ENCODE results near the gene PPARG.

The PPARG gene

GRCh38 chr3:12312010-12312409 is 23.1 kb downstream of the PPARG start:
- no peaks in the 10 kb centered on the region for H4K20me1 ChIP-seq (ENCODE audit: insufficient read depth, low read length)
- H3K9ac ChIP-seq (ENCODE audit: low read length): no peak overlapping the region
- H3K27ac ChIP-seq (ENCODE audit: low read depth, low read length, poor library complexity, severe bottlenecking): no peak overlapping the region
- no peak overlapping the region for H3K4me3 ChIP-seq (ENCODE audit: low read depth, low read length, poor library complexity, severe bottlenecking)
- no peaks in the 10 kb centered on the region for H3K4me1 ChIP-seq (ENCODE audit: insufficient read depth, low read length, severe bottlenecking)
- no peaks in the 10 kb centered on the region for H3K9me3 ChIP-seq (ENCODE audit: low read length)
- H3F3A ChIP-seq (ENCODE audit: insufficient read depth, low read length): no peaks in the 10 kb centered on the region
- no peaks in the 10 kb centered on the region for H3K79me2 ChIP-seq (ENCODE audit: insufficient read depth, low read length)
- no peaks in the 10 kb centered on the region for H3K36me3 ChIP-seq (ENCODE audit: insufficient read depth, low read length)
- no peak overlapping the region for H3K4me2 ChIP-seq (ENCODE audit: low read length)
- H3K27me3 ChIP-seq (ENCODE audit: insufficient read depth, low read length): no peaks in the 10 kb centered on the region
- H2AFZ ChIP-seq (ENCODE audit: low read length): no peak overlapping the region
- TF ChIP-seq EZH2 (IDR thresholded peaks at IDR 0.05; ENCODE audit: borderline replicate concordance, low read length) (no peak), CTCF (IDR thresholded peaks at IDR 0.05; ENCODE audit: low read length) (no peak)
- H3K9me2 ChIP-seq (ENCODE audit: low read depth, low read length): no peaks in the 10 kb centered on the region

- TF ChIP-seq EZH2 (IDR thresholded peaks at IDR 0.05; ENCODE audit: borderline replicate concordance, low read length): no peak
- TF ChIP-seq CTCF (IDR thresholded peaks at IDR 0.05; ENCODE audit: low read length): no peak
- Histone ChIP-seq H3K27me3 (ENCODE audit: insufficient read depth, low read length) (no peaks in the 10 kb centered on the region), H3K79me2 (ENCODE audit: insufficient read depth, low read length) (no peaks in the 10 kb centered on the region)
Observed at GRCh38 chr3:12313519-12313918, 24.6 kb downstream of the PPARG start.

GRCh38 chr3:12316253-12316652 is 27.4 kb downstream of the PPARG start:
- Histone ChIP-seq H3K36me3 (ENCODE audit: insufficient read depth, low read length) (no peaks in the 10 kb centered on the region), H3K9me3 (ENCODE audit: low read length) (no peaks in the 10 kb centered on the region), H3K9ac (ENCODE audit: low read length) (no peak overlapping the region), H3F3A (ENCODE audit: insufficient read depth, low read length) (no peaks in the 10 kb centered on the region), H3K4me2 (ENCODE audit: low read length) (no peak overlapping the region), H3K27ac (ENCODE audit: low read depth, low read length, poor library complexity, severe bottlenecking) (no peak overlapping the region), H3K4me1 (ENCODE audit: insufficient read depth, low read length, severe bottlenecking) (no peaks in the 10 kb centered on the region), H3K79me2 (ENCODE audit: insufficient read depth, low read length) (no peaks in the 10 kb centered on the region), H3K4me3 (ENCODE audit: low read depth, low read length, poor library complexity, severe bottlenecking) (no peak overlapping the region), H4K20me1 (ENCODE audit: insufficient read depth, low read length) (no peaks in the 10 kb centered on the region), H2AFZ (ENCODE audit: low read length) (no peak overlapping the region), H3K9me2 (ENCODE audit: low read depth, low read length) (no peaks in the 10 kb centered on the region), H3K27me3 (ENCODE audit: insufficient read depth, low read length) (no peaks in the 10 kb centered on the region)
- TF ChIP-seq CTCF (IDR thresholded peaks at IDR 0.05; ENCODE audit: low read length) (no peak), EZH2 (IDR thresholded peaks at IDR 0.05; ENCODE audit: borderline replicate concordance, low read length) (no peak)

More at GRCh38 chr3:12313519-12313918, 24.6 kb downstream of the PPARG start:
- Histone ChIP-seq H3K9me3 (ENCODE audit: low read length) (no peaks in the 10 kb centered on the region), H3K4me3 (ENCODE audit: low read depth, low read length, poor library complexity, severe bottlenecking) (no peak overlapping the region), H3K4me2 (ENCODE audit: low read length) (no peak overlapping the region), H3K9me2 (ENCODE audit: low read depth, low read length) (no peaks in the 10 kb centered on the region), H2AFZ (ENCODE audit: low read length) (no peak overlapping the region), H3K36me3 (ENCODE audit: insufficient read depth, low read length) (no peaks in the 10 kb centered on the region), H3K4me1 (ENCODE audit: insufficient read depth, low read length, severe bottlenecking) (no peaks in the 10 kb centered on the region), H3F3A (ENCODE audit: insufficient read depth, low read length) (no peaks in the 10 kb centered on the region), H3K27ac (ENCODE audit: low read depth, low read length, poor library complexity, severe bottlenecking) (no peak overlapping the region), H3K9ac (ENCODE audit: low read length) (no peak overlapping the region), H4K20me1 (ENCODE audit: insufficient read depth, low read length) (no peaks in the 10 kb centered on the region)
